Neuronal stem cell (in vitro differentiated cells): ENCODE results near the gene RBM12.

Experiments
- DNase-seq: peaks from one replicate; pipeline ENCODE4 v3.0.0-alpha.2; 2013; ENCODE audit warnings: low spot score
- H2AFZ ChIP-seq: one replicate; pipeline ENCODE4 v1.6.1; 2013; ENCODE audit warnings: mild to moderate bottlenecking, low read length, inconsistent platforms
- H2AK5ac ChIP-seq: 2 replicates; pipeline ENCODE4 v1.6.1; 2013; ENCODE audit warnings: low read depth, mild to moderate bottlenecking, inconsistent platforms, low read length, moderate library complexity, mixed read lengths
- H2BK120ac ChIP-seq: 2 replicates; pipeline ENCODE4 v1.6.1; 2013; ENCODE audit warnings: low read depth, mild to moderate bottlenecking, inconsistent platforms, low read length, moderate library complexity, mixed read lengths
- H2BK12ac ChIP-seq: one replicate; pipeline ENCODE4 v1.6.1; 2013; ENCODE audit warnings: low read length, inconsistent platforms
- H2BK15ac ChIP-seq: 2 replicates; pipeline ENCODE4 v1.6.1; 2013; ENCODE audit warnings: mild to moderate bottlenecking, low read length, inconsistent platforms, mixed read lengths
- H2BK5ac ChIP-seq: one replicate; pipeline ENCODE4 v1.6.1; 2013; ENCODE audit warnings: inconsistent platforms, mild to moderate bottlenecking, low read length, moderate library complexity
- H3K14ac ChIP-seq: one replicate; pipeline ENCODE4 v1.6.1; 2013; ENCODE audit warnings: low read length, inconsistent platforms
- H3K18ac ChIP-seq: 2 replicates; pipeline ENCODE4 v1.6.1; 2013; ENCODE audit warnings: low read length, inconsistent platforms
- H3K23ac ChIP-seq: 2 replicates; pipeline ENCODE4 v1.6.1; 2013; ENCODE audit warnings: low read depth, mild to moderate bottlenecking, mixed read lengths, low read length, inconsistent platforms; ENCODE audit not compliant: poor library complexity
- H3K27ac ChIP-seq: replicated peaks from 3 replicates; pipeline ENCODE4 v1.5.1; 2013; ENCODE audit warnings: low read length, inconsistent platforms
- H3K27me3 ChIP-seq, 3 experiments: 2 replicates each; pipeline ENCODE4 v1.6.1; 2013; ENCODE audit warnings: low read length in 3 of 3, mild to moderate bottlenecking in 2 of 3, inconsistent platforms in 1 of 3, low read depth in 1 of 3, mixed read lengths in 1 of 3, moderate library complexity in 1 of 3; ENCODE audit not compliant: control insufficient read depth in 3 of 3, insufficient read depth in 3 of 3
- H3K36me3 ChIP-seq, 2 donors: replicated peaks in 1 of 2; 2 replicates each; pipeline ENCODE4 v1.6.1; 2013; ENCODE audit warnings: low read length in 2 of 2; ENCODE audit not compliant: control insufficient read depth in 2 of 2, insufficient read depth in 2 of 2
- H3K4ac ChIP-seq: 2 replicates; pipeline ENCODE4 v1.6.1; 2013; ENCODE audit warnings: inconsistent platforms, mild to moderate bottlenecking, low read length, moderate library complexity
- H3K4me1 ChIP-seq, 2 donors: 1 replicate in 1 of 2; 2 replicates in 1 of 2; pipeline ENCODE4 v1.6.1; 2013; ENCODE audit warnings: low read length in 2 of 2, low read depth in 1 of 2; ENCODE audit not compliant: control insufficient read depth in 2 of 2, insufficient read depth in 1 of 2
- H3K4me2 ChIP-seq: one replicate; pipeline ENCODE4 v1.6.1; 2013; ENCODE audit warnings: mild to moderate bottlenecking, low read length, inconsistent platforms; ENCODE audit not compliant: insufficient read depth, poor library complexity, severe bottlenecking
- H3K4me3 ChIP-seq, 2 donors: 2 replicates each; pipeline ENCODE4 v1.5.1; 2013; ENCODE audit warnings: low read length in 2 of 2, mild to moderate bottlenecking in 2 of 2, inconsistent platforms in 1 of 2, moderate library complexity in 1 of 2
- H3K79me1 ChIP-seq: one replicate; pipeline ENCODE4 v1.6.1; 2013; ENCODE audit warnings: low read depth, mild to moderate bottlenecking, inconsistent platforms, low read length, moderate library complexity
- H3K9ac ChIP-seq: one replicate; pipeline ENCODE4 v1.6.1; 2013; ENCODE audit warnings: mild to moderate bottlenecking, low read depth, low read length, inconsistent platforms; ENCODE audit not compliant: poor library complexity
- H3K9me3 ChIP-seq, 2 donors: replicated peaks in 1 of 2; 2 replicates each; pipeline versions ENCODE3 to v1.6.1; 2013; ENCODE audit warnings: low read length in 2 of 2, mild to moderate bottlenecking in 2 of 2, inconsistent platforms in 1 of 2, low read depth in 1 of 2, mixed read lengths in 1 of 2, moderate library complexity in 1 of 2; ENCODE audit not compliant: control insufficient read depth in 2 of 2, insufficient read depth in 1 of 2
- H4K8ac ChIP-seq: one replicate; pipeline ENCODE4 v1.6.1; 2013; ENCODE audit warnings: low read depth, mild to moderate bottlenecking, inconsistent platforms, low read length, moderate library complexity
- H4K91ac ChIP-seq: one replicate; pipeline ENCODE4 v1.6.1; 2013; ENCODE audit warnings: low read length, low read depth, mild to moderate bottlenecking, inconsistent platforms; ENCODE audit not compliant: poor library complexity
- WGBS, 2 donors: extraction: QIAGEN DNeasy Blood & Tissue Kit; methylation state at CpG; one replicate each; pipeline ENCODE4 v1.1.7; 2013; ENCODE audit warnings: missing lambda C conversion rate in 2 of 2, mixed read lengths in 1 of 2; ENCODE audit not compliant: insufficient read length in 2 of 2, insufficient replicate concordance in 1 of 2; ENCODE audit errors: extremely low coverage in 2 of 2; 5-methylcytosine and 5-hydroxymethylcytosine counted together

The RBM12 gene

GRCh38 chr20:35661053-35661452 is 3.6 kb downstream of the RBM12 start:
- Histone ChIP-seq H3K14ac (no peak overlapping the region), H4K8ac (no peak overlapping the region), H3K4me1 (peaks cover 3 to 7% of the 10 kb centered on the region in 2 donors), H3K9ac (no peak overlapping the region), H3K36me3 (peaks cover 0 to 34% of the 10 kb centered on the region in 2 donors), H2BK15ac (no peak overlapping the region), H3K4me2 (no peak overlapping the region), H3K27me3 (no peaks in the 10 kb centered on the region), H3K4ac (no peak overlapping the region), H2AFZ (no peak overlapping the region), H4K91ac (no peak overlapping the region), H3K79me1 (no peaks in the 10 kb centered on the region), H2BK5ac (no peak overlapping the region), H2BK120ac (no peak overlapping the region), H3K27ac (no peak overlapping the region), H3K4me3 (no peak overlapping the region), H3K9me3 (peaks cover 0 to 16% of the 10 kb centered on the region in 2 donors), H2AK5ac (no peak overlapping the region), H2BK12ac (no peak overlapping the region), H3K18ac (no peak overlapping the region), H3K23ac (no peak overlapping the region)
- WGBS, 2 donors: no CpG with 5 or more reads among the region's 2 CpGs
- DNase-seq: no peak

- Histone ChIP-seq H2BK12ac (no peak overlapping the region), H2BK5ac (no peak overlapping the region), H3K9me3 (peaks cover 0 to 17% of the 10 kb centered on the region in 2 donors), H2BK15ac (no peak overlapping the region), H3K23ac (no peak overlapping the region), H3K18ac (no peak overlapping the region), H3K27me3 (no peaks in the 10 kb centered on the region), H3K4me1 (peaks cover 3 to 7% of the 10 kb centered on the region in 2 donors), H3K4me3 (no peak overlapping the region), H4K91ac (no peak overlapping the region), H3K4me2 (no peak overlapping the region), H3K79me1 (no peaks in the 10 kb centered on the region), H3K14ac (no peak overlapping the region), H2BK120ac (no peak overlapping the region), H2AFZ (no peak overlapping the region), H3K9ac (no peak overlapping the region), H3K4ac (no peak overlapping the region), H3K36me3 (peaks cover 0 to 41% of the 10 kb centered on the region in 2 donors), H4K8ac (no peak overlapping the region), H3K27ac (no peak overlapping the region), H2AK5ac (no peak overlapping the region)
- WGBS, 2 donors: no CpG with 5 or more reads among the region's 10 CpGs
- no peak for DNase-seq
Observed at GRCh38 chr20:35660122-35660937, 4.4 kb downstream of the RBM12 start.

- no peak overlapping the region for H3K27ac ChIP-seq
- no peak overlapping the region for H2BK5ac ChIP-seq
- H3K4ac ChIP-seq: no peak overlapping the region
- H2AFZ ChIP-seq: no peak overlapping the region
- H3K27me3 ChIP-seq: no peaks in the 10 kb centered on the region
- no CpG with 5 or more reads among the region's 1 CpG for WGBS, 2 donors
- H3K18ac ChIP-seq: no peak overlapping the region
- H3K14ac ChIP-seq: no peak overlapping the region
- no peak overlapping the region for H2BK120ac ChIP-seq
- peaks cover 12% of the 10 kb centered on the region for H3K79me1 ChIP-seq
- no peak overlapping the region for H3K4me3 ChIP-seq
- DNase-seq: no peak
- no peak overlapping the region for H3K4me2 ChIP-seq
- H3K23ac ChIP-seq: no peak overlapping the region
- peaks cover 0 to 2% of the 10 kb centered on the region in 2 donors for H3K4me1 ChIP-seq
- H2BK15ac ChIP-seq: no peak overlapping the region
- no peak overlapping the region for H3K9ac ChIP-seq
- peaks cover 21 to 68% of the 10 kb centered on the region in 2 donors for H3K36me3 ChIP-seq
- H2BK12ac ChIP-seq: no peak overlapping the region
- peaks cover 0 to 24% of the 10 kb centered on the region in 2 donors for H3K9me3 ChIP-seq
- H4K8ac ChIP-seq: no peak overlapping the region
- no peak overlapping the region for H2AK5ac ChIP-seq
- H4K91ac ChIP-seq: no peak overlapping the region
Observed at GRCh38 chr20:35657271-35657670, 7.4 kb downstream of the RBM12 start.

GRCh38 chr20:35654415-35654814 is 10.3 kb downstream of the RBM12 start:
- no peak overlapping the region for H4K91ac ChIP-seq
- H2BK120ac ChIP-seq: no peak overlapping the region
- H3K27me3 ChIP-seq: no peaks in the 10 kb centered on the region
- no peak overlapping the region for H2AK5ac ChIP-seq
- no peak overlapping the region for H3K27ac ChIP-seq
- H2BK12ac ChIP-seq: no peak overlapping the region
- peaks cover 12% of the 10 kb centered on the region for H3K79me1 ChIP-seq
- H2BK15ac ChIP-seq: no peak overlapping the region
- H3K18ac ChIP-seq: no peak overlapping the region
- no peak overlapping the region for H2BK5ac ChIP-seq
- no peak overlapping the region for H3K4ac ChIP-seq
- H3K4me1 ChIP-seq: no peaks in the 10 kb centered on the region
- H3K9ac ChIP-seq: no peak overlapping the region
- peaks cover 0 to 17% of the 10 kb centered on the region in 2 donors for H3K9me3 ChIP-seq
- no CpG with 5 or more reads among the region's 9 CpGs for WGBS, 2 donors
- no peak overlapping the region for H3K4me2 ChIP-seq
- no peak overlapping the region for H4K8ac ChIP-seq
- H3K23ac ChIP-seq: no peak overlapping the region
- H3K36me3 ChIP-seq: peaks cover 21 to 96% of the 10 kb centered on the region in 2 donors
- H2AFZ ChIP-seq: no peak overlapping the region
- DNase-seq: no peak
- no peak overlapping the region for H3K14ac ChIP-seq
- no peak overlapping the region for H3K4me3 ChIP-seq
